GM21825 (cell line): ENCODE data around the gene KRTDAP.

Experiments used
- ATAC-seq: cut with Tn5 transposase; IDR thresholded peaks from one replicate; pipeline ENCODE4 v1.9.1; 2021; ENCODE audit warnings: mild to moderate bottlenecking, moderate library complexity; ENCODE audit not compliant: unreplicated experiment

The KRTDAP gene

DNA sequence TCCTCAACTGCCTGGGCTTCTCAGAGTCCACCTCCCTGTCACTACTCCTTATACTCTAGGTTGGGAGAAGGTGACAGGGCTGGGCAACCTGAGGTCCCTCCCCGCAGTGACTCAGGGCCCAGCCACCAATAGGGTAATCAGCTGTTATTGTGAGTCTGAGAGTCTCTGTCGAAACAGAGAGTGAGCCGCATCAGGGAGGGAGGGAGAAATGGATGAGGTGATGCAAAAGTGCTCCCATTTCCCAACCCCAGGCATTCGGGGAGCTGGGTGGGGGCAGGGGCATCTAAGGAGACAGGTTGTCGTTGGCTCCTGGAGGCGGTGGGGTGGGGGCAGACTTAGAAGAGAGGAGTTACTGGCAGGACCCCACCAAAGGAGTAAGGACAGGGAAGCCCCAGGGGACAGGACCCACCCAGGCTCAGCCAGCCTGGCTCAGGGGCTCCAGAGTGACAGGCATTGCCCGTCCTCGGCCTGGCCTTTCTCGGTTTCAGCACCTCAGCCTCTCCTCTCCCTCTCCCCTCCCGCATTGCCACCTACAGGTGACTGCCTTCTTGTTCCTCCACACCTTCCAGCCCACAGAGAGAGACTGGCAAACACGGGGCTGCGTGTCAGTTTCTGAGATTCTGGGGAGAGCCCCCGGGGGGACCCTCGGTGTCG, 23.5 kb upstream of the KRTDAP start, which contains the start of gene DMKN:
TSS of gene DMKN (minus strand) at position 22 of the 654 bp plus-strand sequence. CDS start 174 bp downstream, outside the sequence.
- no peak for ATAC-seq

DNA sequence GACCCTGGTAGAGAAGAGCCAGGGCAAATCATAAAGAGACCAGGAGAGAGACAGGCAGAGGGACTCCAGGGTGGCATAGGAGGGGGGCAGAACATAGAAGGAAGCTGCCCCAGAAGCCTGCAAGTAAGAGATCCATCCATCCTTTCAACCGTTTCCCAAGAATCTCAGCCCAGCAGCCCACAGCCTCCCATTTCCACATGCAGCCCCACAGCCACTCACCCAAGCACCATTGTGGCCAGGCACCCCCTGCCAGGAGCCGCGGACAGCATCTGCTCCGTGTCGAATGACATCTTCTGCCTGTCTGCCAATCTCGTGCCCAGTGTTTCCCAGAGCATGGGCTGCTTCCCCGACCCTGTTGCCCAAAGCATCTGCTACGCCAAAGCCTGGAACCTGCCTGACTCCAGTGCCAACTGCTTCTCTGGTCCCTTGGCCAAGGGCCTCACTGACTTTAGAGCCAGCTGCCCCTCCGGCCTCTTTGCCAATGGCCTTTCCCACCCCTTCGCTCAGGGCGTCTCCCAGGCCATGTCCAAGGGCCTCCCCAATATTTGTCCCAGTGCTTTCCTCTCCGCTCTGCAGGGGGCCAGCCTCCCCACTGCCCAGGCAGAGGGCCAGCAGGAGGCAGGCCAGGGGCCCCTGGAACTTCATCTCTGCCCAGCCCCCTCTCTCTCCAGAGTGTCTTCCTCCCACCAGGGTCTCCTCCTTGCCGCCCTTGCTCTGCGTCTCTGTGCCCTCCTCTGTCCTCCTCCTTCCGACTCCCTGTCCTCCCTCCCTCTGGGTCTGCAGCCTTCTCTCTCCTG, 22.8 kb upstream of the KRTDAP start:
- ATAC-seq: no peak

DNA sequence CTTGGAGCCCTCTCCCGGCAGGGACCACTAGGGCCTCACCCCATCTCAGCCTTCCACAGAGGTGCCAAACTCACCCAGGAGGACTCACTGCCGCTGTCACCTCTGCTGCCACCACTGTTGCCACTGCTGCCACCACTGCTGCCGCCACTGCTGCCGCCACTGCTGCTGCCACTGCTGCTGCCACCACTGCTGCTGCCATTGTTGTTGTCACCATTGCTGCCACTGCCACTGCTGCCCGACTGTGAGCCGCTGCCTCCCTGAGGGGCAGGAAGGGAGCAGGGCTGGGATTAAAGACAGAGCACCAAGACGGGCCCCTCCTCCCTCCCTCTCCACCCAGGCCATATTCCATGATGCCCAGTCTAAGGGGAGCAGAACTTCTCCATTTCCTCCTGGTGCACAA, 21.1 kb upstream of the KRTDAP start:
- no peak for ATAC-seq

DNA sequence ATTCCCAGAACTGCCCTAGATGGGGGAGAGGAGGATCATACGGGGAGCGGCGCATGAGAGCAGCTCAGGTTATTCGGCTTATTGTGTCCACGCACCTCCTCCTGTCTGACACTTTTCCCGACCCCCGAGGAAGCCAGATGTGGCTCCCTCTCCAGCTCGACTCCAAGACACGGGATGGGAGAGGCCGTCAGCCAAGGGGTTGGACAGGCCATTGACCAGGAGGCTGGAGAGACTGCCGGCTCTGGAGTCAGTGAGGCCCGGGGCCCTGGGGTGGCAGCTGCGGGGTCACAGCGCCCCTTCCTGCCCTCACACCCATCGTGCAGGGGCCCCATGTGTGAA, 20.3 kb upstream of the KRTDAP start:
- ATAC-seq: no peak

DNA sequence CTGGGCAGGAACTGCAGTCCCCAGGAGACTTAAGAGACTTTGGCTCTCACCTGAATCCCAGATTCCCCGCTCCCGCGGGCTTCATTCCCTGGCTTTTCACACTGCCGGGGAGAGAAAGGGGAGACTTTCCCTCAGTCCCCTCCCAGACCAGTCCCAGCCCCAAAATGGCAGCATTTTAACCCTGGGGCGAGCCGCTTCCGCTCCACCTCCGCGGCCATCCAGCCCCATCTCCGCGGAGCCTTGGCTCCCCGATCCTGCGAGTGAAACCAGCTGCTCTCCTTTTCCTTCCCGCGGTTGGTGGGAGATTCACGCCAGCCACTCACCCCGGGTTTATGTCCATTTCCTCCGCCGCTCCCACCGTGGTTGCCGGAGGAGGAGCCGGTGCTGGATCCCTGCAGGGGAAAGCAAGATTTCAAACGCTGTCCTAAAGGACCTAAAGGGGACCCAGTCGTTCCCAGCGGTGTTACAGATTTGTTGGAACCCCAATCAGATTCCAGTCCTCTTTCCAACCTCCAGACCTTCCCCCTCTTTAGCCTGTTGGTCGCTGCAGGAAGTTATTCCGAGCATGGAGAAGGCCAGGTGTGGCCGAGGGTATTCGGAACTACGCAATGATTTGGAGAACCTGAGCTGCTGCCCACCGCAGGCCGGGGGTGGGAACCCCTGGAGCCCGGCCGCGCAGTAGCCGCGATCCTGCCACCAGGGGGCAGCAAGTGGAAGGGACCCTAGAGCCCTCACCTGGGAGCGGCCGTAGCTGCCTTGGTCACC, 19.8 kb upstream of the KRTDAP start:
- ATAC-seq: peak; percentile 46

DNA sequence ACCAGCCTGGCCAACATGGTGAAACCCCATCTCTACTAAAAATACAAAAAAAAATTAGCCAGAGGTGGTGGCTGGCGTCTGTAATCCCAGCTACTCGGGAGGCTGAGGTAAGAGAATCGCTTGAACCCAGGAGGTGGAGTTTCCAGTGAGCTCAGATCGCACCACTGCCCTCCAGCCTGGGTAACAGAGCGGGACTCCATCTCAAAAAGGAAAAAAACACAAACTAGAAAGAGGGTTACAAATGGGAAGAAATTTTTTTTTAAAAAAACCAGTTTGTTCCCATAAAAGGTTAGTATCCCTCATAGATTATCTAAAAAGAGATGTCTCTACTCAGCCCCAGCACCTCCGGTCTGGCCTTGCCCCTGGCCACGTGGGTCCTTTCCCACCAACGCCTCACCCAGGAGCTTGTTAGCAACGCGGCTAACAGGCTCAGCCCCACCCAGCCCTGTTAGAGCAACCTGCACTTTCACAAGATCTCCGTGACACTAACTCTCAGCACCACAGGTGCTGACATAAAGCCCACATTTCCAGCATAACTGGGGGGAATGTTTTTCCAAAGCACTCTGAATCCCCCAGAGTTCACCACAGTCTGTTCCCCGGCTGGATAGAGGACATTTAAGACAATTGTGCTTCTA, 18.9 kb upstream of the KRTDAP start:
- no peak for ATAC-seq

DNA sequence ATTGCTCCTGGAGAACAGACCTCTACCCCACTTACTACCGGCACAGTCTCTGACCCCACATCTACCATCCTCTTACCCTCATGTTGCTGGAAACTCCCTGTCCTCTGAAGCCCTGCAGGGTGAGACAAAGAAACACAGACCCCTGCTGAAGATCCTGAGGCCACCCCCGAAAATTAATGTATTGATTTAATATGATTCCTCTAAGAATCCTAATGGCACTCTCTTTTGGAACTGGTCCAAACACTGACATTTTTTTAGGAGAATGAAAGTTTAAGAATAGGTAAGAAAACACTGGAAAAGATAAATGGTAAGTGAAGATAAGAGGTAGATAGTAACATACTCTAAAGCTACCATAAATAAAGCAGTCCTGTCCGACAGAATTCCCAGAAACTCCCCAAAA, 17.9 kb upstream of the KRTDAP start:
- ATAC-seq: no peak

DNA sequence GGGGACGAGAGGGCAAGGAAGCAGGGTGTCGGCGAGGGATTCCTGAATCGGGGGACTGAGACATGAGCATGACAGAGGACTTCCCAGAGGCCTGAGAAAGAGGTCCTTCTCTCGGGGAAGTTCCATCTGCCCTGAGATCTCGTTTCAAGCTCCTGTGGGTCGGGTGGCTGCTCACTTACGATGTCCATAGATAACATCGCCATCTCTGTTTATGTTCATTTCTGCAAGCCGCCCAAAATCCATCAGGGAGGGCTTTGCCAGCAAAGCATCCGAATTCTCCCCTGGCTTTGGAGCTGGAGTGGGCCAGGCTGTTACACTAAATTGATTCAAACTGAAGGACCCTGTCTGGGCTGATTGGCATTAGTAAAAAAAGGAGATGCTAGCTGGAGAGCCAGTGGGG, 17.3 kb upstream of the KRTDAP start:
- no peak for ATAC-seq

DNA sequence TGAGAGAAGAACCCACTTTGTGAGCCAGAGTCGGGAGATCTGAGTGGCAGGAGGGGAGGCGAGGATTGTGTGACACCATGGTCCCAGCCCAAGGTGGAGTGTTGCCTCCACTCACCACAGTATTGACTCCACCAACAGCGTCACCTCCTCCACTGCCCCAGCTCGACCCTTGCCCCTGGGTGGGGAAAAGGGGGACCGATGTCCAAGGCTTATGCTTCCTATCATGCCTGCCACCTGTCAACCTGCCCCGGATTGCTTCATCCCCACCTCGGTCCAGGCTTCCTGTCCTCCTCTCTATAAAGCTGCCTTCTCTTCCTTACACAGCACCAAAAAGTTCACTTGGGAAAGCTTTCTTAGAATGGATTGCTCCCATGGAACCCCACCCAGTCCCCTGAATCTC, 15.7 kb upstream of the KRTDAP start:
- ATAC-seq: no peak

DNA sequence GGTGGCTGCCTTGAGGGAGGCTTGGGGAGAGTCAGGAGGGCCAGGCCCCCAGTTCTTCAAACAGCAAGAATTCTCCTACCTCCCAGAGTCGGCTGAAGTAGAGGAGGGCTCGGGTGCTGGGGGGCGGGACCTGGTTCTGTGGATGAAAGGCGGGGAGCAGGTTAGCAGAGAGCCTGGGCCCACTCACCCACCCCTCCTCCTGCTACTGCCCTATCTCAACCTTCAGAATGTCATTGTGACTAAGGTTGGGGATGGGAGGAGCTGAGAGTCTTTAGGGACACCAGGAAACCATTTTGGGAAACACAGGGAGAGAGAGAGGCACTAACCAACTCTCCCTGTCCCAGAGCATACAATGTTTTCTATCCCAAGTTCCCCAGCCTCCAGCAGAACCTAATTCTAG, 12.5 kb upstream of the KRTDAP start:
- ATAC-seq: no peak

DNA sequence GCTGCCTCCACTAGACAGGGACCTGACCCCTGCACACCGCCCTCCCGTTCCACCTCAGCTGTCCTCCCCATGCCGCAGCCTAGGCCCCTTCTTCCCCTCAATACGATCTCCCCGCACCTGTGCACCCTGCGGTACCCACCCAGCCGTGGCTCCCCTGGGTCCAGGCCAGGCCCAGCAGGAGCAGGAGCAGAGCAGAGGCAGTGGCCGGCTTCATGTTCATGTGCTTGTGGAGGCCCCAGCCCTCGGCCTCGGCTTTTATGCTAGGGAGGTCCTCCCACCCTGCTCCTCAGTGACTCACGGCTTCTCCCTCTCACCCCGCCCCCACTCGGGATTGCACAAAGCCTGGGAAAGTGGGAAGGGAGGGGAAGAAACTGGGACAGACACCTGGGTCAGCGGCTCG, 11.4 kb upstream of the KRTDAP start:
- ATAC-seq: no peak

DNA sequence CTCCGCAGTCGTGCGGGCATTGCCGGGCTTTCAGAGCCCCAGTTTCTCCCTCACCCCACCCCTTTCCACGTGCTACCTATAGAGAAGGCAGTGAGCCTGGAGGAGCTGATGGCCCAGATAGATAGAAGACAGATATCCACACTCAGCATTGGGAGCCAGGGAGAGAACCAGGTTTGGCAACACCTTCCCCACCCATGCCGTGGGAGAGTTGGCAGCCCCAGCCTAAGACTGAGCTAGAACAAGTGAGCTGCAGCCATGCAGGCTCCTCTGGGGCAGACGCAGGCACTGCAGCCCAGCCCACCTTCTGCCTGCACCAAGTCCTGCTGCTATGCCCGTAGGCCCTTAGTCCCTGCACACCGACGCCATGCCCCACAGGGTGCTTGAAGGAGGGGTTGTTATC, 10.3 kb upstream of the KRTDAP start:
- ATAC-seq: no peak

DNA sequence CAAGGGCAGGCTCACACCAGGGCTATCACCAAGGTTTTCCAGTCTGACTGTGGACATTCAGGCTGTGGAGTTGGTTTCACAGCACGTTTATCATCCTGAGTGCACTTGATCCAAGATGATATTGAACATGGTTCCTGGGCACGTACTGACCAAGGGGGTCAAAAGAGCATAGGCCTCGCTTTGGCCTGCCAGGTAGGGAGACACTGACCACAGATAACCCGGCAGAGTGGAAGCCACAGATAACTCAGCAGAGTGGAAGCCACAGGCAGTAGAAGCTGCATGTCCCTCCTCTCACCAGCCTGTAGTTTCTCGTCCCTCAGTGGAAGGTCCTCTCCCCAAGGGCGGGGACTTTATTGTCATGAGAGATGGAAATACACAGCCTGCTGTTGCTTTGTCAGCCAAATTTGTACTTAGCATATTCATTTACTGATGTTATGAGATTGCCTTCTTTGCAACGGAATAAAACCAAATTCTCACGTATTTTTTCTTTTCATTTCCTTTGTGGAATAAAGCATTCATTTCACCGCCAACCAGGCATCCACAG, 8.8 kb upstream of the KRTDAP start:
- ATAC-seq: no peak

DNA sequence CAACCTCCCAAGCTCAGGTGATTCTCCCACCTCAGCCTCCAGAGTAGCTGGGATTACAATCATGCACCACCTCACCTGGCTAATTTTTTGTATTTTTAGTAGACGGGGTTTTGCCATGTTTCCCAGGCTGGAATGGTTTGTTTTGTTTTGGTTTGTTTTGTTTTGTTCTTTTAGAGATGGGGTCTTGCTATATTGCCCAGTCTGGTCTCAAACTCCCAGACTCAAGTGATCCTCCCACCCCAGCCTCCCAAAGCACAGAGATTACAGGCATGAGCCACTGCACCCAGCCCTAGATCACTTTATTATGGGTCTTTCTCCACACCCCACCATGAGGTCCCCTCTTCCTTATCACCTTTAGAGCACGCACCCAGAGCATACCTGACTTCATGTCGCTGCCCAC, 8.0 kb upstream of the KRTDAP start:
- ATAC-seq: no peak

DNA sequence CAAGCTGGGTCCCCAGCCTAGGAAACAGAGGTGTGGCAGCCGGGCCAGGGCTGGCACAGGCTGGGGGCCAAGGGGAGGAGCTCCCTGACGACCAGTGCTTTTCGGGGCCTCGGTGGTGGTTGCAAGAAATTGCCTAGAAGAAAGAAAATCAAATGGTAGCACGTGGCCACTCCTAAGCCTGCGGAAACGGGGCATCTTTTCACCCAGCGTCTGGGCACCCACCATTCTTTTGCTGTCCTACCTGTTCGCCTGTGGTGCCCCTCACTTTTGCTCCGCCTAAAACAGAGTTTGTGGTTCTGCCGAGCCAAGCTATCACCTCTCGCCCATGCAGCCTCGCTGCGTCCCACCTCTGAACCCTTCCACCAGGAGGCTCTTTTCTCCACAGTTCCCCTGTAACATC, 7.1 kb upstream of the KRTDAP start:
- ATAC-seq: no peak

DNA sequence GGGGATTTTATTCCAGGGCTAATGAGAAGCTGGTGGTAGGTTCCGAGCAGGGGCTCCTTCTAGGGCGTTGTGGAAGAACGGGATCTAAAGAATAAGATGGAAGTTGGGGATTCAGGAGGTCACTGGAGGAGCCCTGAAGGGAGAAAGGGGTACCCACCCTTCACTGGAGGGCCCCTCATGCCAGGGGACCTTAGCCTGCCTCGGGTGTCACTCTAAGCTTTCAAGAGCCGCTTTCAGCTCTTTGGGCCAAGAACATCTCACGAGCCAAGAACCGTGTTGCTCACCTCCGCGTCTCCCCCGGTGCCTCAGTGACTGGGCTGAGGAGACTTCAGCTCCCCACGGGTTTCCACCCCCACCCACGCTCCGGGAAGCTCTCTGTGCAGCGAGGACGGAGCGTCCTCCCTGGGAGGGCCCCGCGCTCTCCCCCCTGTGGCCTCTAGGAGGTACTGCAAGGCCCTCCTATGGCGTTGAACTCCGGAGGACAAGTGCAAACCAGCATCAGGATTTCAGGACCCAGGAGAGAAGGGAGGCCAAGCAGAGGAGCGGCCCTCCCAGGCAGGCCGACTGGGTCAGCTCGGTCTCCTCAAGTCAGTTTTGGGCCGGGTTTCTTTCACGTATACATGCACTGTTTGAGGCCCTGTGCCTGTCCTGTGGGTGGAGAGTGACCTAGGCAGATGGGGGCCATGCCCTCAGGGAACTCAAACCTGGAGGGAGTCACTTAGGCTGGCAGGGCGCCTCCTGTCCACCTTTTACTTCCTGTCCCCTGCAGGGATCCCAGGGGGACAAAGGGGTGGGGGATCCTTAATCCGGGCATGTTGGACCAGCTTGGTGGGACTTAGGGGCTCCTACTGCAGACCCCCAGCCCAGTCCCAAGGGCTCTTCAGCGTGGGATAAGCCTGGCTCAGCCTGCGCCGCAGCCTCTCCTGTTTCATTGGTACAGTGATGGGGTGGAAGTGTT, 5.1 kb upstream of the KRTDAP start:
- ATAC-seq: no peak

DNA sequence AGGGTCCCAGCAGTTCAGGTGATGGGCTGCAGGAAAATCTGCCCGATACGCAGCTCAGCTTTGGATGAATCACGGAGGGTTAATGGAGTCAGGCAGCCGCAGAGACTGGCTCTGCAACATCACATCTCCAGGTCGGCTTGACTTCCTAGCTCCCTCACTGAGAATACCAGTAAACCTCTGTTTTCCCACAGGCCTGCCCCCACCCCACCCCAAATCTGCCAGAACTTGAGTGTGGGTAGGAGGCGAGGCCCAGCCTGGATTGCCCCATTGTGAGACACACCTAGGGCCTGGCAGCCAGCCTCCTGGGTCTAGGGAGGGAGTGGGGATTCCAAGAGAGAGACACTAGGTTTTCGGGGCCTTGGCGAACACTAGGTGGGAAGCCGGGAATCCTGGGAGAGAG, 3.7 kb upstream of the KRTDAP start:
- no peak for ATAC-seq

DNA sequence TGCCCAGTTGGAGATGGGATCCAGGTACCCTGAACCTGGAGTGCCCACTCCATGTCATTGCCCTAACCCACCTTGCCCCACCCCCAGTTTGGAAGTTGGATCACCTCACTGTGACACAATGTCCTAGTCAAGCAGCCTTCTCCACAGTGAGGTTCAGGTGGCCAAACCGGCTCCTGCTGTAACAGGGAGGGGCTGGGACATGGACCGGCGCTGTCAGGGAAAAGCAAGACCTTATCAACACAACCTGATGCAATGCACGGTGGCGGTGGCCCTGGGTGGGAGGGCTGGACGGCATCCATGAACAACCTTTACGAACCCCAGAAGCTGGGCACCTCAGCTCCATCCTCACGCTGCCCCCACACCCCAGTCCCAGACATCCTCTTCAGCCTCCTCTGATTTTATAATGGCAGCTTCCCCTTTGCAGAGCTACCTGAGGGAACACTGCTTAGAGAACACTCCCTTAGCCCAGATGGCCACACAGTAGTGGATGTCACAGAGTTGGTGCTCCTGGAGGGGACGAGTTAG, 1.6 kb upstream of the KRTDAP start:
- no peak for ATAC-seq

DNA sequence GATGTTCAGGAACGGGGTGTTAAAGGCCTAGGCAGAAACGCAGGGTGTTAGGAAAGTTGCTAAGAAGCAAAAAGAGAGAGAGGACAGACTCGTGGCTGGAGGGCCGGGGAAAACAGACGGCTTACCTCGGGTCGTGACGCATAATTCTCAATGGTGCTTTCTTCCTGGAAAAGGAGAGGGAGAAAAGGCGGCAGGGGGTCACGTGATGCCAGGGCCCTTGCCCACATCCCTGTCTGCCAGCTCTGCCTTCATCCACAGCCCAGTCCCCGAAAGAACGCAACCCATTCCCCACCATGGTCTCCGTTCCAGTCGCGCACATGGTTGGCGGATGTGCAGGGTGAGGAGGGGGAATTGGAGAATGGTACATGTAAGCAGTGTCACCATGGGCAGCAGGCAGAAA, 1.6 kb downstream of the KRTDAP start:
- no peak for ATAC-seq

DNA sequence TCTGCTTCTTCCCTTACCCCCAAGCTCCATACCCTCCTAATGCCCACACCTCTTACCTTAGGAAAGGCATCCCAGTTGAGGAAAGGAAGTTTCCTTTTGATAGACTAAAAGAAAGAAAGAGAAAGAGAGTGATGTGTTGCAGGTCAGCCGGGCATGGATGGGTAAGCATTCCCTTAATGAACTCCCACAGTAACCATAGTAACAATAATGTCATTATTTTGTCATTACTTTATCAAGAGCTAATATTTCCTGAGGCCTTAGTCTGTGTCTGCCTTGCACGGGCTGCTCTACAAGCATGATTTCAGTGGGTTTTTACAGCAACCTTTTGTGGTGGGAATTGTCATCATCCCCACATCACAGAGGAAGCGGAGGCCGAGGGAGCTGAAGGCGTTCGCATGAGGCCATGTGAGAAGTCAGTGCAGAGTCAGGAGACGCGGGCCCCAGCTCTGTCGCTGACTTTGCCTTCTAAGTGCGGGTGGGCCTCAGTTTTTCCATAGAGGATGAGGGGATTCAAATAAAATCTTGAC, 2.5 kb downstream of the KRTDAP start:
- no peak for ATAC-seq
